GM12891 (cell line): Measurements from ENCODE around the gene PRG2.

ENCODE experiments used
- PAX5 ChIP-seq: IDR thresholded peaks from 2 replicates; pipeline ENCODE4 v1.6.1; 2011; ENCODE audit warnings: low read length, moderate library complexity, mild to moderate bottlenecking; ENCODE audit not compliant: insufficient read depth, severe bottlenecking
- POLR2A ChIP-seq: IDR thresholded peaks from 2 replicates; pipeline ENCODE4 v1.6.1; 2011; ENCODE audit warnings: low read depth, low read length, control low read depth
- POLR2AphosphoS5 ChIP-seq: IDR thresholded peaks from 2 replicates; pipeline ENCODE4 v1.6.1; 2011; ENCODE audit warnings: low read depth, low read length, control low read depth
- SPI1 ChIP-seq: IDR thresholded peaks from 2 replicates; pipeline ENCODE4 v1.6.1; 2011; ENCODE audit warnings: low read depth, low read length, control low read depth
- TAF1 ChIP-seq: IDR thresholded peaks from 2 replicates; pipeline ENCODE4 v1.6.1; 2011; ENCODE audit warnings: low read depth, low read length, control low read depth

GRCh38 chr11:57370251-57370650, 20.2 kb downstream of the PRG2 start:
- TF ChIP-seq SPI1 (no peak), POLR2A (no peak), POLR2AphosphoS5 (no peak), PAX5 (no peak), TAF1 (no peak)
